HCT116 (cell line): ENCODE measurements around the gene ADAMTS13. TPM values are rescaled to one million over a fixed set of nuclear protein-coding genes. Genes with fewer than 3 reads are reported as not detected.

Experiments used
- ATAC-seq: fragments of 200-7000 bp; cut with Tn5 transposase; 2 replicates; pipeline ENCODE4 v1.9.1; 2020; ENCODE audit warnings: mild to moderate bottlenecking, moderate library complexity
- BruUV-seq: library from RNA; stranded (reverse); fragments of 400-500 nt; replicated peaks from 2 replicates; lab custom pipeline; 2021; lab: Mats Ljungman, UMichigan
- CTCF ChIA-PET: fragments of 300-600 bp; sonication (Branson Sonifier 250); formaldehyde crosslinking; loops from one replicate; lab custom pipeline; 2021; ENCODE audit warnings: antibody characterized with exemption; lab: Charles Lee
- POLR2A ChIA-PET: fragments of 300-600, 350-600 bp; sonication (Branson Sonifier 250); formaldehyde crosslinking; loops from one replicate; lab custom pipeline; 2021; ENCODE audit warnings: antibody characterized with exemption; lab: Charles Lee
- RAD21 ChIA-PET, 2 experiments: fragments of 300-600 bp; sonication (Branson Sonifier 250); formaldehyde crosslinking; loops; one replicate each; lab custom pipeline; 2023; ENCODE audit warnings: low total read pairs in 2 of 2; ENCODE audit not compliant: uncharacterized antibody in 2 of 2, unreplicated experiment in 2 of 2, low non-redundant PET in 1 of 2; lab: Charles Lee
- DNase-seq: peaks from one replicate; pipeline ENCODE4 v3.0.0-alpha.2; 2010; ENCODE audit warnings: low read depth, low spot score
- H2AFZ ChIP-seq: fragments of 200-600 bp; shearing (Covaris generic), sonication (generic); 2 replicates; pipeline ENCODE4 v1.6.1; 2017; ENCODE audit warnings: low read depth, mixed run types, mixed read lengths, antibody characterized with exemption, low read length; ENCODE audit not compliant: poor library complexity, severe bottlenecking
- H3K27ac ChIP-seq: 2 replicates; pipeline ENCODE4 v1.5.1; 2012; ENCODE audit warnings: low read depth, low read length
- H3K27me3 ChIP-seq: fragments of 200-600 bp; sonication (generic); 2 replicates; pipeline ENCODE4 v1.6.1; 2016; ENCODE audit warnings: mixed run types, low read length, mixed read lengths; ENCODE audit not compliant: insufficient read depth
- H3K36me3 ChIP-seq, 2 experiments: fragments of 200-500 bp in 1 of 2; fragments of 200-600 bp in 1 of 2; sonication (Bioruptor generic) in 1 of 2; sonication (generic) in 1 of 2; 2 replicates each; pipeline versions ENCODE4 v1.5.1 to v1.6.1; 2014 to 2016; ENCODE audit warnings: low read length in 2 of 2, inconsistent platforms in 1 of 2, mixed read lengths in 1 of 2, mixed run types in 1 of 2; ENCODE audit not compliant: insufficient read depth in 2 of 2, control insufficient read depth in 1 of 2
- H3K4me1 ChIP-seq, 2 experiments: fragments of 200-600 bp in 1 of 2; sonication (generic) in 1 of 2; 2 replicates each; pipeline versions ENCODE4 v1.5.1 to v1.6.1; 2012 to 2017; ENCODE audit warnings: low read length in 2 of 2, inconsistent platforms in 1 of 2, mild to moderate bottlenecking in 1 of 2, mixed read lengths in 1 of 2, mixed run types in 1 of 2, moderate library complexity in 1 of 2; ENCODE audit not compliant: insufficient read depth in 2 of 2, control insufficient read depth in 1 of 2
- H3K4me2 ChIP-seq: fragments of 200-600 bp; sonication (generic); 2 replicates; pipeline ENCODE4 v1.6.1; 2017; ENCODE audit warnings: mixed run types, low read length, mixed read lengths
- H3K4me3 ChIP-seq, 2 experiments: fragments of 200-600 bp in 1 of 2; sonication (generic) in 1 of 2; replicated peaks in 1 of 2; 2 replicates each; pipeline ENCODE4 v1.5.1; 2011 to 2016; ENCODE audit warnings: low read length in 2 of 2, control low read depth in 1 of 2, low read depth in 1 of 2, mild to moderate bottlenecking in 1 of 2, mixed read lengths in 1 of 2, mixed run types in 1 of 2
- H3K79me2 ChIP-seq: fragments of 200-600 bp; sonication (generic); 2 replicates; pipeline ENCODE4 v1.6.1; 2017; ENCODE audit warnings: mild to moderate bottlenecking, mixed run types, low read length, moderate library complexity, mixed read lengths; ENCODE audit not compliant: insufficient read depth
- H3K9ac ChIP-seq: fragments of 200-600 bp; sonication (generic); 2 replicates; pipeline ENCODE4 v1.6.1; 2016; ENCODE audit warnings: low read length, mixed read lengths
- H3K9me2 ChIP-seq: fragments of 200-600 bp; sonication (generic), shearing (Covaris generic); 2 replicates; pipeline ENCODE4 v1.6.1; 2017; ENCODE audit warnings: mixed run types, mild to moderate bottlenecking, moderate library complexity; ENCODE audit not compliant: insufficient read depth
- H3K9me3 ChIP-seq, 2 experiments: fragments of 200-500 bp in 1 of 2; fragments of 200-600 bp in 1 of 2; sonication (Bioruptor generic) in 1 of 2; sonication (generic) in 1 of 2; 2 replicates each; pipeline ENCODE4 v1.6.1; 2014 to 2017; ENCODE audit warnings: low read length in 2 of 2, mixed read lengths in 2 of 2, inconsistent platforms in 1 of 2, low read depth in 1 of 2, mild to moderate bottlenecking in 1 of 2, mixed run types in 1 of 2, moderate library complexity in 1 of 2; ENCODE audit not compliant: control insufficient read depth in 1 of 2, insufficient read depth in 1 of 2
- H4K20me1 ChIP-seq: fragments of 200-600 bp; sonication (generic), shearing (Covaris generic); 2 replicates; pipeline ENCODE4 v1.6.1; 2017; ENCODE audit warnings: mixed run types, mild to moderate bottlenecking, moderate library complexity; ENCODE audit not compliant: insufficient read depth
- ATF3 ChIP-seq: IDR thresholded peaks from 2 replicates; pipeline ENCODE4 v1.6.1; 2012
- EZH2 ChIP-seq: fragments of 200-600 bp; sonication (generic); IDR thresholded peaks from 2 replicates; pipeline ENCODE4 v1.6.1; 2017; ENCODE audit warnings: antibody characterized with exemption, mixed run types
- JUND ChIP-seq: IDR thresholded peaks from 2 replicates; pipeline ENCODE4 v1.6.1; 2012
- REST ChIP-seq: IDR thresholded peaks from 2 replicates; pipeline ENCODE4 v1.6.1; 2012; ENCODE audit warnings: low read depth
- SIN3A ChIP-seq: IDR thresholded peaks from 2 replicates; pipeline ENCODE4 v1.6.1; 2012; ENCODE audit warnings: low read depth
- SP1 ChIP-seq: IDR thresholded peaks from 2 replicates; pipeline ENCODE4 v1.6.1; 2012; ENCODE audit warnings: low read depth
- ZFX ChIP-seq: fragments of 450-650 bp; IDR thresholded peaks from 2 replicates; pipeline ENCODE4 v1.6.1; 2017
- intact Hi-C: fragments of 100-400 bp; cut with micrococcal nuclease; formaldehyde crosslinking; loops from 2 replicates; pipeline ENCODE4 v1.10.0; 2022
- total RNA-seq: library from RNA; stranded (reverse); gene quantifications from one replicate; pipeline ENCODE4 v1.2.1, GENCODE V29; 2021; ENCODE audit not compliant: unreplicated experiment

ADAMTS13 gene
- total RNA-seq, 1 experiment from 2014 or later, result 9.2 TPM

GRCh38 chr9:133472753-133473378 lies 50.7 kb downstream of the ADAMTS13 start:
- TF ChIP-seq ZFX (no peak), SIN3A (no peak), SP1 (no peak), JUND (no peak), ATF3 (no peak), REST (no peak), EZH2 (no peak)
- ATAC-seq (no peak), DNase-seq (no peak)
- CTCF ChIA-PET, result no interaction called here
- H3K27ac ChIP-seq, result no peak overlapping the region
- H2AFZ ChIP-seq, result no peak overlapping the region
- H3K4me1 ChIP-seq, result peaks cover 2% of the 10 kb centered on the region in 2 experiments; a peak in 3 of 4 replicates
- BruUV-seq, result no TSS peak
- H3K9me3 ChIP-seq, result no peaks in the 10 kb centered on the region
- H3K9me2 ChIP-seq, result no peaks in the 10 kb centered on the region
- intact Hi-C loops, result no loop called here
- H3K4me3 ChIP-seq, result no peak overlapping the region
- no peak overlapping the region for H3K4me2 ChIP-seq
- H3K36me3 ChIP-seq, result no peaks in the 10 kb centered on the region
- H3K79me2 ChIP-seq, result peaks cover 1% of the 10 kb centered on the region; the same call in 1 of the 2 replicates
- no peaks in the 10 kb centered on the region for H4K20me1 ChIP-seq
- no peak overlapping the region for H3K9ac ChIP-seq
- H3K27me3 ChIP-seq, result no peaks in the 10 kb centered on the region
- RAD21 ChIA-PET, result no interaction called here
- POLR2A ChIA-PET, result no interaction called here
